Measurements from ENCODE around the gene ZFTA.

The ZFTA gene

GRCh38 chr11:63745304-63746170 lies 23.0 kb downstream of the ZFTA start:
- no peak for DNase-seq

GRCh38 chr11:63738720-63739360 lies 29.7 kb downstream of the ZFTA start:
- no peak for DNase-seq

- DNase-seq: no peak
Measured at GRCh38 chr11:63737718-63738117, 30.9 kb downstream of the ZFTA start.

- DNase-seq: no peak
Measured at GRCh38 chr11:63736864-63737263, 31.7 kb downstream of the ZFTA start.

GRCh38 chr11:63729326-63729725 lies 39.2 kb downstream of the ZFTA start:
- DNase-seq: no peak

GRCh38 chr11:63720611-63721010 lies 48.0 kb downstream of the ZFTA start:
- DNase-seq: no peak

GRCh38 chr11:63719987-63720386 lies 48.6 kb downstream of the ZFTA start:
- DNase-seq: no peak

GRCh38 chr11:63719001-63719400 lies 49.6 kb downstream of the ZFTA start:
- DNase-seq: no peak

All from cortex of kidney (tissue), 1 donor.